Adrenal gland (tissue), 12 donors: Measurements from ENCODE around the gene NINL. TPM values are rescaled to one million over a fixed set of nuclear protein-coding genes. Genes with fewer than 3 reads are reported as not detected.
"Not testable (repeated sequence)": the region's sequence is repeated elsewhere in the genome, so short reads cannot be mapped to it uniquely, and the experiment has no call there.

Experiments
- DNase-seq, 7 donors: peaks; one replicate each; pipeline ENCODE4 v3.0.0-alpha.2; 2019 to 2020
- H3K27ac ChIP-seq, 5 donors: fragments of 200-600 bp; sonication (generic) in 4 of 5; 1 replicate in 3 of 5; 2 replicates in 2 of 5; pipeline versions ENCODE4 v1.5.1 to v1.8.0; 2016 to 2020; ENCODE audit warnings: mild to moderate bottlenecking in 1 of 5
- H3K27me3 ChIP-seq: fragments of 200-600 bp; 2 replicates; pipeline ENCODE4 v1.8.0; 2021
- H3K36me3 ChIP-seq, 2 donors: fragments of 200-600 bp; replicated peaks in 1 of 2; 1 replicate in 1 of 2; 2 replicates in 1 of 2; pipeline versions ENCODE4 v1.5.1 to v1.8.0; 2018 to 2022
- H3K4me1 ChIP-seq, 2 donors: fragments of 200-600 bp; replicated peaks in 1 of 2; 1 replicate in 1 of 2; 2 replicates in 1 of 2; pipeline versions ENCODE4 v1.5.1 to v1.8.0; 2018 to 2021
- H3K4me3 ChIP-seq, 4 donors: fragments of 200-600 bp; sonication (generic) in 3 of 4; one replicate each; pipeline ENCODE4 v1.5.1; 2016 to 2018
- H3K9me3 ChIP-seq, 3 donors: fragments of 200-600 bp; sonication (generic) in 1 of 3; replicated peaks in 1 of 3; 1 replicate in 2 of 3; 2 replicates in 1 of 3; pipeline versions ENCODE4 v1.5.1 to v1.8.0; 2016 to 2021
- POLR2A ChIP-seq, 2 donors: fragments of 450-650 bp; IDR thresholded peaks; one replicate each; pipeline ENCODE4 v1.6.1; 2017; ENCODE audit warnings: antibody characterized with exemption in 2 of 2, mild to moderate bottlenecking in 2 of 2, moderate library complexity in 1 of 2
- WGBS, 4 donors: extraction: QIAGEN DNeasy Blood & Tissue Kit in 2 of 4; methylation state at CpG; one replicate each; pipeline versions ENCODE4 v1.1.5 to v1.1.7; 2013 to 2017; 5-methylcytosine and 5-hydroxymethylcytosine counted together
- intact Hi-C, 2 donors: fragments of 100-400 bp; cut with DNase I; formaldehyde crosslinking; loops; one replicate each; pipeline versions ENCODE4 v1.14.1 to v1.15.0; 2022 to 2023
- polyA plus RNA-seq, 3 donors: library from polyadenylated mRNA; stranded (reverse); fragments of 200-250 nt in 2 of 3; fragments of 350-450 nt in 1 of 3; fragmentation: Illumina TruSeq in 1 of 3; extraction: RNeasy Lipid Tissue Mini Kit (QIAGEN cat#74804) in 1 of 3; gene quantifications; one replicate each; pipeline ENCODE4 v1.2.3, GENCODE V29; 2013 to 2014
- total RNA-seq, 9 donors: library from RNA; depleted of rRNA in 4 of 9; stranded (reverse); fragments of >200 nt in 4 of 9; fragments of 120-200 nt in 1 of 9; fragmentation: NEBNext Ultra II Directional in 1 of 9; extraction: Animal tissue kit (Norgen Biotek cat#: 25700) in 1 of 9; gene quantifications; one replicate each; pipeline versions ENCODE4 v1.1.0 to v1.2.4, GENCODE V29; 2013 to 2023
- TF ChIP-seq, protein P1 (sequence below), 6 experiments: fragments of 450-650 bp in 4 of 6; fragments of 200-600 bp in 2 of 6; sonication (generic) in 1 of 6; IDR thresholded peaks; 1 replicate in 5 of 6; 2 replicates in 1 of 6; pipeline versions ENCODE4 v1.5.1 to v1.8.0; 2016 to 2021; ENCODE audit warnings: antibody characterized with exemption in 6 of 6, mild to moderate bottlenecking in 2 of 6, moderate library complexity in 1 of 6
- donor health status: healthy with polysubstance abuse.
- donor health status: Bipolar disorder and iron deficiency.
- donor health status: DM: yes; HTN: yes; CAD: no.
- donor health status: DM: no; HTN: no; CAD: no.
- donor health status: DM: no; HTN: no; CAD: no.
- donor health status: DM: yes; HTN: yes; CAD: no.

NINL gene
- total and polyA plus RNA-seq, 12 donors, result 10.0 to 30.9 (median 15.4) TPM

DNA sequence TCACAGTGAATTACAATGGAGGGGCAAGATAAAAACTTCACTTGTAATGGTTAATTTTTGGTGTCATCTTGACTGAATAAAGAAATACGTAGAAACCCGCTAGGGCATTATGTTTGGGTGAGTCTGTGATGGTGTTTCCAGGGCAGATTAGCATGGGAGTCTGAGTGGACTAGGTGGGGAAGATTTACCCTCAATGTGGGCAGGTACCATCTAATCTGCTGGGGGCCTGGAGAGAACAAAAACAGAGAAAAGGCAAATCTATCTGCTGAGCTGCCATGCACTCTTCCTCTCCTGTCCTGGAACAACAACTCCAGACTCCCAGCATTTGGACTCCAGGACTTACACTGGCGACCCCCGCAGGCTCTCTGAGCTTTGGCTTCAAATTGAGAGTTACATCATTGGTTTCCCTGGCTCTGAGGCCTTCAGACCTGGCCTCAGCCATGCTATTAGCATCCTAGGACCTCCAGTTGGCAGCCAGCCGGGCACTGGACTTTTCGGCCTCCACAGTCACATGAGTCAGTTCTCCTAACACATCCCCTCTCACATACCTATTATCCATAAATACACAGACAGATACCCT, 19.7 kb downstream of the NINL start:
- Histone ChIP-seq H3K4me1 (no peaks in the 10 kb centered on the region), H3K36me3 (no peaks in the 10 kb centered on the region), H3K4me3 (no peak overlapping the region), H3K27me3 (no peaks in the 10 kb centered on the region), H3K27ac (no peak overlapping the region), H3K9me3 (no peaks in the 10 kb centered on the region)
- WGBS, 4 donors, result 80 to 89% (median 85%) methylated on average over 6 of the region's 6 CpGs
- intact Hi-C loops, result no loop called here
- no peak for TF ChIP-seq POLR2A (IDR thresholded peaks at IDR 0.05)
- TF ChIP-seq, protein P1, sequence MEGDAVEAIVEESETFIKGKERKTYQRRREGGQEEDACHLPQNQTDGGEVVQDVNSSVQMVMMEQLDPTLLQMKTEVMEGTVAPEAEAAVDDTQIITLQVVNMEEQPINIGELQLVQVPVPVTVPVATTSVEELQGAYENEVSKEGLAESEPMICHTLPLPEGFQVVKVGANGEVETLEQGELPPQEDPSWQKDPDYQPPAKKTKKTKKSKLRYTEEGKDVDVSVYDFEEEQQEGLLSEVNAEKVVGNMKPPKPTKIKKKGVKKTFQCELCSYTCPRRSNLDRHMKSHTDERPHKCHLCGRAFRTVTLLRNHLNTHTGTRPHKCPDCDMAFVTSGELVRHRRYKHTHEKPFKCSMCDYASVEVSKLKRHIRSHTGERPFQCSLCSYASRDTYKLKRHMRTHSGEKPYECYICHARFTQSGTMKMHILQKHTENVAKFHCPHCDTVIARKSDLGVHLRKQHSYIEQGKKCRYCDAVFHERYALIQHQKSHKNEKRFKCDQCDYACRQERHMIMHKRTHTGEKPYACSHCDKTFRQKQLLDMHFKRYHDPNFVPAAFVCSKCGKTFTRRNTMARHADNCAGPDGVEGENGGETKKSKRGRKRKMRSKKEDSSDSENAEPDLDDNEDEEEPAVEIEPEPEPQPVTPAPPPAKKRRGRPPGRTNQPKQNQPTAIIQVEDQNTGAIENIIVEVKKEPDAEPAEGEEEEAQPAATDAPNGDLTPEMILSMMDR (IDR thresholded peaks at IDR 0.05), result no peak
- peak in 1 of 7 donors; percentile 38 for DNase-seq

DNA sequence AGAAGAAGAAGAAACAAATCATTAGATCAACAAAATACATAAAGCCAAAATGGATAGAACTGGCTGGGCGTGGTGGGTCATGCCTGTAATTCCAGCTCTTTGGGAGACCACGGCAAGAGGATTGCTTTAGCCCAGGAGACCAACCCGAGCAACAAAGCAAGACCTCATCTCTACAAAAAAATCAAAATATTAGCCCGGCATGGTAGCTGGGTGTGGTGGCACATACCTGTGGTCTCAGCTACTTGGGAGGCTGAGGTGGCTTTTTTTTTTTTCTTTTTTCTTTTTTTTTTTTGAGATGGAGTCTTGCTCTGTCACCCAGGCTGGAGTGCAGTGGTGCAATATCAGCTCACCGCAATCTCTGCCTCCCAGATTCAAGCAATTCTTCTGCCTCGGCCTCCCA, 21.5 kb downstream of the NINL start:
- TF ChIP-seq, protein P1 (IDR thresholded peaks at IDR 0.05), result no peak
- no peak for TF ChIP-seq POLR2A (IDR thresholded peaks at IDR 0.05)
- H3K27ac ChIP-seq, result no peak overlapping the region
- H3K4me3 ChIP-seq, result no peak overlapping the region
- H3K4me1 ChIP-seq, result no peaks in the 10 kb centered on the region
- H3K36me3 ChIP-seq, result no peaks in the 10 kb centered on the region
- no peaks in the 10 kb centered on the region for H3K9me3 ChIP-seq
- intact Hi-C loops, result no loop called here
- WGBS, 4 donors, result 95 to 99% (median 97%) methylated on average over 6 of the region's 6 CpGs
- no peak for DNase-seq
- no peaks in the 10 kb centered on the region for H3K27me3 ChIP-seq

DNA sequence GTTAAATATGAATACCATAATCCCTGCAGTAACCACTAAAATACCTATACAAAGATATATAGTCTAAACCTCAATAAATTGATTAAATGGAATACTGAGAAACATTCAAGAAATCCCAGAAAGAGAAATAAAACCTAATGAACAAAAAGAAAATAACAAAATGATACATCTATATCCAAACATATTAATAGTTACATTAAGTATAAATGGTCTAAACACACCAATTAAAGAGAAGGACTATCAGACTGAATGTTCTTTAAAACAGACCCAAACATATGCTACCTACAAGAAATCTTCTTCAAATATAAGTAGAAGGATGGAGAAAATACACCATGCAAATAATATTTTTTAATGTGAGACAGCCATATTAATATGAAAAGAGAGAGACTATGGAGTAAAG, 22.0 kb downstream of the NINL start:
- H3K27ac ChIP-seq, result no peak overlapping the region
- intact Hi-C loops, result no loop called here
- DNase-seq, result no peak
- TF ChIP-seq, protein P1 (IDR thresholded peaks at IDR 0.05), result no peak
- no peak for TF ChIP-seq POLR2A (IDR thresholded peaks at IDR 0.05)
- no peaks in the 10 kb centered on the region for H3K27me3 ChIP-seq
- no peaks in the 10 kb centered on the region for H3K9me3 ChIP-seq
- no peak overlapping the region for H3K4me3 ChIP-seq
- H3K36me3 ChIP-seq, result no peaks in the 10 kb centered on the region
- no peaks in the 10 kb centered on the region for H3K4me1 ChIP-seq

DNA sequence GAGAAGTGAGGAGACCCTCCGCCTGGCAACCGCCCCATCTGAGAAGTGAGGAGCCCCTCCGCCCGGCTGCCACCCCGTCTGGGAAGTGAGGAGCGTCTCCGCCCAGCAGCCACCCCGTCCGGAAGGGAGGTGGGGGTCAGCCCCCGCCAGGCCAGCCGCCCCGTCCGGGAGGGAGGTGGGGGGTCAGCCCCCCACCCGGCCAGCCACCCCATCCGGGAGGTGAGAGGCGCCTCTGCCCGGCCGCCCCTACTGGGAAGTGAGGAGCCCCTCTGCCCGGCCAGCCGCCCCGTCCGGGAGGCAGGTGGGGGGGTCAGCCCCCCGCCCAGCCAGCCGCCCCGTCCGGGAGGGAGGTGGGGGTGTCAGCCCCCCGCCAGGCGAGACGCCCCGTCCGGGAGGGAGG, 23.6 kb downstream of the NINL start:
- intact Hi-C loops, H3K36me3 ChIP-seq, H3K4me1 ChIP-seq, H3K27ac ChIP-seq, DNase-seq, H3K27me3 ChIP-seq, H3K9me3 ChIP-seq, H3K4me3 ChIP-seq: not testable (repeated sequence)
- WGBS, 4 donors, result 97% methylated on average over 10 to 29 of the region's 31 CpGs; no CpG with 5 or more reads in 2 of the 4 donors

DNA sequence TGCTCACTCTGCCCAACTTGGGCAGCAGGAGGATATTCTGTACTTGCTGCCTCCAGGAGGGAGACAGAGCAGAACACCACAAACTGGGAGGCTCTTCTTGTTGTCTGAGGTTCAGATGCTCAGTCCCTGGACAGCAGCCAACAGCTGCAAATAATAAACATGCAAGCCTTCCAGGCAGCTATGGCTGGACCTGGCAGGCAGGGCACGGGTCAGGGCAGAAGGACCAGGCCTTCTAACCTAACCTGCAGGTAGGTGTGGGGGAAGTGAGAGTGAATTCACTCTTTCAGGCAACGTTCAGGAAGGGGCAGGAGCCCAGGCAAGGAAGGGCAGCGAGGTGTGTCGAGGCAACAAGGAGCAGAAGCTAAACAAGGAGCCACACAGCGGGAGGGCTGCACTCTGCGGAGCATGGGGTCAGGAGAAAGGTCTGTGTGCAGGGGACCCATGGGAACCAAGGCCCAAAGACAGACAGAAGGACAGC, 31.5 kb downstream of the NINL start:
- no peaks in the 10 kb centered on the region for H3K9me3 ChIP-seq
- H3K27me3 ChIP-seq, result no peaks in the 10 kb centered on the region
- TF ChIP-seq, protein P1 (IDR thresholded peaks at IDR 0.05), result no peak
- no peak for TF ChIP-seq POLR2A (IDR thresholded peaks at IDR 0.05)
- peaks cover 0 to 8% of the 10 kb centered on the region in 2 donors for H3K4me1 ChIP-seq
- intact Hi-C loops, result loop anchor here in 1 of 2 donors (2.0 kb wide), 1 partner anchor 15 kb away; no protein-coding TSS in a partner anchor
- H3K4me3 ChIP-seq, result no peak overlapping the region
- 70 to 77% (median 71%) methylated on average over 6 of the region's 6 CpGs for WGBS, 4 donors
- DNase-seq, result peak in 6 of 7 donors; percentile 39 to 75 (median 55)
- no peaks in the 10 kb centered on the region for H3K36me3 ChIP-seq
- H3K27ac ChIP-seq, result no peak overlapping the region
